HG02885 (cell line): ENCODE data around the gene TMEM59L.

Experiments
- ATAC-seq: cut with Tn5 transposase; IDR thresholded peaks from one replicate; pipeline ENCODE4 v1.9.1; 2021; ENCODE audit warnings: mild to moderate bottlenecking; ENCODE audit not compliant: unreplicated experiment, poor library complexity

Gene TMEM59L

DNA sequence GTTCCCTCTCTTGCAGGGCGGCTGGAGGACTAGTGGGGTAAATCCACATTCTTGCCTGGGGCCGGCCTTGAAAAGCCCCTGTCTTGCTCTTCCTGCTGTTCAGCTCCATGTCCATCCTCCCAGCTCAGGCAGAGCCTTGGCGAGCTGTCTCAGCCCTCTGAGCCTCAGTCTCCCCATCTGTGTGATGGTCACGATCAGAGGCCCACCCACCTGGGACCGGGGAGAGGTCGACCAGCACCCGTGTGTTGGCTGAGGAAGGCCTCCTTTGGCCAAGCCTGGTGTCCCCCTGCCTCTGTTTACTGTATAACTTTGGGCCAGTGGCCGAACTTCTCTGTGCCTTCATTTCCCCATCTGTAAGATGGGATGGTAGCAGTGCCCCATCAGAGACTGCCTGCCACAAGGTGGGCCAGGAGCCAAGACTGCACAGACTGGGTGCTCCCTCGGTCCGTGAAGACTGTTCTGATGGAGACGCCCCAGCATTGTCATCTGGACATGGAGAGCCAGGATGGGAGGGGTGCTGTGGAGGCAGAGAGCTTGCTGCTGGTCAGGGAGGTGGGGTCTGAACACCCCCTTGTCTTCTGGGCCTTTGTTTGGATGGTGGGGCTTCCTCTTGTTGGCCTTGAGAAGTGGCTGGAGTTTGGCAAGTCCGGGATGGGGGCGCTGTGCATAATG lies 42.6 kb downstream of the TMEM59L start:
- ATAC-seq, result no peak

DNA sequence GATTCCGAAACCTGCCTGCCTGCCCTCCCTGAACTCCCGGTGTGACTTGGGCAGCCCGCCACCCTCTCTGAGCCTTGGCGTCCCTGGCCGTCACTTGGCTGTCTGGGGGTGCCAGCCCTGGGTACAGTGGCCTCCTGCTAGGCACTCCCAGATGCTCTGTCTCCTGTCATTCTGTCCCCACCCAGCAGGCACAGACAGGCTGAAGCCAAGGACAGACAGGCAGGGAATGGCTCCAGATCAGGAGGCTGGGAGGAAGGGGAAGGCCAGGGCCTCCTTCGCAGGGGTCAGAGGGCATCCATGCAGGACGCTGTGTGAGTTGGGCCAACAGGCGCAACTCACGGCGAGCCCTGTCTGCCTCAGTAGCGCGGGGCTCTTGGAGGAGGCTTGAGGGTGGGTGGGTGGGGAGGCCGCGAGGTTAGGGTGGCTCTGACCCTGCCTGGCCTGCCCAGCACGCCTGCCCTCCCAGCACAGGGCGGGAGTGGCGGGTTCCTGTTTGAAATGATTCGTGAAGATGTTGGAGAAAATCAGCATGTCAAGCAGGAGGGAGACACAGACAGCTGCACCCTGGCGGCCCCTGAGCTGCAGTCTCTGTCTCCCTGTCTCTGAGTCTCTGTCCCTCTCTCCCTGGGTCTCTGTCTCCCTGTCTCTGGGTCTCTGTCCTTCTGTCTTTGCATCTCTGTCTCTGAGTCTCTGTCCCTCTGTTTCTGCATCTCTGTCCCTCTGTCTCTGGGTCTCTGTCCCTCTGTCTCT lies 43.8 kb downstream of the TMEM59L start:
- ATAC-seq, result no peak

- ATAC-seq, result no peak
Observed at GRCh38 chr19:18657590-18658365, 45.1 kb downstream of the TMEM59L start.

DNA sequence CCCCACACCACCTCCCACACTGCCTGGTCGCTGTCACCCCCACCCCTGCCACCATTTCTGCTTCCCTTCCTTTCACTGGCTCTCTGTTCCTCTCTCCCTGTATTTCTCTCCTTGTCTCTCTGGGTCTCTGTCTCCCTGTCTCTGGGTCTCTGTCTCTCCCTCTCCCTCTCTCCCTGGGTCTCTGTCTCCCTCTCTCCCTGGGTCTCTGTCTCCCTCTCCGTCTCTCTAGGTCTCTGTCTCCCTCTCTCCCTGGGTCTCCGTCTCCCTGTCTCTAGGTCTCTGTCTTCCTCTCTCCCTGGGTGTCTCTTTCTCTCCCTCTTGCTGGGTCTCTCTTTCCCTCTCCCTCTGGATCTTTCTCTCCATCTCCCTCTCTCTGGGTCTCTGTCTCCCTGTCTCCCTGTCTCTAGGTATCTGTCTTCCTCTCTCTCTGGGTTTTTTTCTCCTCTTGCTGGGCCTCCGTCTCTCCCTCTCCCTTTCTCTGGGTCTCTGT lies 45.7 kb downstream of the TMEM59L start:
- ATAC-seq, result no peak

DNA sequence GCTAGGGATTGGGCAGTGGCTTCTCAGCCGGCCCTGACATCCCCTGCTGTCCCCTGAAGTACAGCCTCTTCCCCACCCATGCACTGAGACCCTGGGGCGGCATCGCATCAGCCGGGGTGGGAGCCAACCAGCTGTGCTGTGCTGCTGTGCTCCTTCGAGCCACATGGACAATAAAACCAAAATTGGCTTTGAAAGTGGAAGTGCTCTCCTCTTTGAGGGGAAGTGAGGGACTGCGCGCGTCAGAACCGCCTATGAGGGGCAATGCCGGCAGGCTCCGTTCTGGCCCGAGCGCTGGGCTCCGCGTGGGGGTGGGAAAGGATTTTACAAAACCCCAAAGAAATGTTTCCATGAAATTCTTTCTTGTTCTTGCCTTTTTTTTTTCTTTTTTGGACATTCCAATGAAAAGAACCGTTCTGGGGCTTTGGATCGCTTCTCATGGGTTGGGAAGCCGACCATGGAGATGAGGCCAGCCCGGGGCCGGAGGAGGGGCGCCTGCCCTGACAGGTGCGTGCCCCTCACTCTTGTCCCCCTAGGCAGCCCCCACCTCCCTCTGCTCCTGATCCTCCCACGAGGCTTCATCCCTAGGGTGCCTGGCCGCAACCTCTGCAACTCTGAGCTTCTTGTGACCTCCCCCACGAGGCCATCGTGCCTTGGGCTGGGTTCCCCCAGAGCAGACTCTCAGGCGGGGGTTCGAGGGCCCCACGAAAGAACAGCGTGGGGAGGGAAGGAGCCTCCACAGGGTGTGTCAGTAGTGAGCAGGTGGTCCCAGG lies 46.8 kb downstream of the TMEM59L start:
- no peak for ATAC-seq

DNA sequence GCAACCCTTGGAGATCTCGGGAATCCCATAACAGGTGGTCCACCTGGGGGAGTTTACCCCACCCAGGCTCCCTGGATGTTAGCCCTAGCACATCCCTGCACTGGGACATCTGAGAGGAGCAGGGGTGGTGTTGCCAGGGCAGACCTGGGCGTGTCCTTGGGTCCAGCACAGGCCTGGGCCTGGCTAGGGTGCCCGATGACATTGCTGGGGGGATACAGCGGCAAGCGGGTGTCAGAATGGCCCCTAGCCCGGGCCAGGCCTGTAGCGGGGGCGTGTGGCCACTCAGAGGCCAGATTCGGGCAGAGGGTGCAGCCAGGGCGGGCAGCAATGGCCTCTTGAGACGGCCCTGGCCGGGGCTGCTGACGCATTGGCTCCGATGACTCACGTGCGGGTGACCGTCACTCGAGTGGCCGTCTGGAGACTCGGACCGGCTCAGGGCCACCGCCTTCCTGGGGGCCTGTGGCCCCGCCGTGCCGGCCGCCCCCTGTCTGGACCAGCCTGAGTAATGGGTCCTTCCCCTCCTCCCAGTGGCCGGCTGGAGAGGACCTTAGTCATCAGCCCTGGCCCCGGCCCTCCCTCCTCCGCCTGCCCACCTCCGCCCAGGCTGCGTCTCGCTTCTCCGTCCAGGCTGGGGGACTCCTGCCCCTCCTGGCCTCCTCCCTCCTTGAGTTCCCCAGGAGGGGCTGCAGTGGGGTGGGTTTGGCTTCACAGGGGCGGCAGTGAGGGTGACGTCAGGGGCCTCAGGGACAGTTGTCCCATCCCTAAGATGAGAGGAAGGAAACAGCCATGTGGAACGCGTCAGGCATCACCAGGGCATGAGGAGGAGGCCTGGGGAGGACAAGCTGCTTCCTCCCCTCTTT lies 47.6 kb downstream of the TMEM59L start:
- ATAC-seq, result no peak

- ATAC-seq, result no peak
Observed at GRCh38 chr19:18660939-18661670, 48.4 kb downstream of the TMEM59L start.

DNA sequence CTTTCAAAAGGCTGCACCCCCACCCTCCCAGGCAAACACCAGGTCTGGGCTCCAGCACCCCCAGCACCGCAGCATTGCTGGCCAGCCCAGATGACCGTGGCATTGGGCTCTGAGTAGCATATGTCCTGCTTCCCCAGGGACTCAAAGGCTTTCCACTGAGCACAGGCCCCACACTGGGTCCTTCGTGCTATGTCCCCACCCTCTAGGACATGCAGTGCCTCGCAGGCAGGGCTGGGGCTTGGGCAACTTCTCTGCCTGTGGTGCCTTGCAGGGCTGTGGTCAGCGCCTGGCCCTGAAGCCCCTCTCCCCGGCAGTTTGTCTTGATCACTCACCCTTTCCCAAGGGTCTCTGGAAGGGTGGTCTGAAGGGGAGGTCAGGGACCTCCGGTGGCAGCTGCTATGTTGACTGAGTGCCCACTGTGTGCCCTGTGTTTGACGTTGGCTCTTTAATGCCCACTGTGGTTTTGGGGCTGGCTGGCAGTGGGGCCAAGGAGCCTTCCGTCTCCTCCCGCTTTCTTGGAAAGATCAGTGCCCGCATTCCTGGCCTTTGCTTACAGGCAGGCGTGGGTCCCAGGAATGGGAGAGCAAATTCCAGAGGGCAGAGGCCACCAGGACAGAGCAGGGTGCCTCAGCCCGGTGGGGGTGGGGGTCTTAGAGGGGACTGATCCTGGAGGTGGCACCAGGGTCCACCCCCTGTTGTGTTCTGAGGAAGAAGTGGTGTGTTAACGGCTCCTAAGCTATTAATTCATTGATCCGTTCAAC lies 50.5 kb downstream of the TMEM59L start:
- no peak for ATAC-seq

DNA sequence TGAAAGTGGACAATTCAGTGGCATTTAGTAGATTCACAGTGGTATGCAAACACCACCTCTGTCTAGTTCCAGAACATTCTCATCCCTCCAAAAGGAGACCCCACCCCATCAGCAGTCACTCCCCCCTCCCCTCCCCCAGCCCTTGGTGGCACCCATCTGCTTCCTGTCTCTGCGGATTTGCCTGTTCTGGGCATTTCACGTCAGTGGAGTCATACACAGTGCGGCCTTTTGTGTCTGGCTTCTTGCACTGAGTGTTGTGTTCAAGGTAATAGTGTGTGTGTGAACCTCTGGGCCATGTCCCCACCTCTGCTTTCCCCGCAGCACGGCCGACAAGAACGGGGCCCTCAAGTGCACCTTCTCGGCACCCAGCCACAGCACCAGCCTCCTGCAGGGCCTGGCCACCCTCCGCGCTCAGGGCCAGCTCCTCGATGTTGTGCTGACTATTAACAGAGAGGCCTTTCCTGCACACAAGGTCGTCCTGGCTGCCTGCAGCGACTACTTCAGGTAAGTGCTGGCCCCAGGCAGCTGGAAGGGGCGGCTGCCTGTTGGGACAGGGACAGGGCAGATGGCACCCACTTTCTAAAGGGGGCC lies 51.4 kb downstream of the TMEM59L start:
- no peak for ATAC-seq

- no peak for ATAC-seq
Observed at GRCh38 chr19:18665771-18666202, 53.1 kb downstream of the TMEM59L start.

DNA sequence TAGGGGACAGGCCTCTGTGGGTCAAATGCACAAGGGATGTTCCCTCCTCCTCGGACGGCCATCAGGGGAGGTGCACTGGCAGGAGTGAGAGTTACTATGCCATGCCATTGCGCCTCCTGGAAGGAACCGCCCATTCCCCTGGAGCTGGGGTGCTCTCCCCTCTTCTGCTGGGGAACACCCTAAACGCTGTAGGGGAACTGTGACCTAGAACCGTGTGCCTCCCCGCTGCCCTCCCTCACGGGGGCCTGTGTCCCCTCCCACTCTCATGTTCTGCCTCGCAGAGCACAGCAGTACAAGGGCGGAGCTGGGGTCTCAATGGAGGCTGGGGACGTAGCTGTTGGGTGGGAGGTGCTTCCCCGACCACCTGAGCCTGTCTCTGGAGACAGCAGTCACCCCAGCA lies 53.6 kb downstream of the TMEM59L start:
- no peak for ATAC-seq

- ATAC-seq, result no peak
Observed at GRCh38 chr19:18666784-18667183, 54.1 kb downstream of the TMEM59L start.

GRCh38 chr19:18667531-18668251 lies 55.0 kb downstream of the TMEM59L start:
- no peak for ATAC-seq

- no peak for ATAC-seq
Observed at GRCh38 chr19:18668252-18668631, 55.6 kb downstream of the TMEM59L start.

DNA sequence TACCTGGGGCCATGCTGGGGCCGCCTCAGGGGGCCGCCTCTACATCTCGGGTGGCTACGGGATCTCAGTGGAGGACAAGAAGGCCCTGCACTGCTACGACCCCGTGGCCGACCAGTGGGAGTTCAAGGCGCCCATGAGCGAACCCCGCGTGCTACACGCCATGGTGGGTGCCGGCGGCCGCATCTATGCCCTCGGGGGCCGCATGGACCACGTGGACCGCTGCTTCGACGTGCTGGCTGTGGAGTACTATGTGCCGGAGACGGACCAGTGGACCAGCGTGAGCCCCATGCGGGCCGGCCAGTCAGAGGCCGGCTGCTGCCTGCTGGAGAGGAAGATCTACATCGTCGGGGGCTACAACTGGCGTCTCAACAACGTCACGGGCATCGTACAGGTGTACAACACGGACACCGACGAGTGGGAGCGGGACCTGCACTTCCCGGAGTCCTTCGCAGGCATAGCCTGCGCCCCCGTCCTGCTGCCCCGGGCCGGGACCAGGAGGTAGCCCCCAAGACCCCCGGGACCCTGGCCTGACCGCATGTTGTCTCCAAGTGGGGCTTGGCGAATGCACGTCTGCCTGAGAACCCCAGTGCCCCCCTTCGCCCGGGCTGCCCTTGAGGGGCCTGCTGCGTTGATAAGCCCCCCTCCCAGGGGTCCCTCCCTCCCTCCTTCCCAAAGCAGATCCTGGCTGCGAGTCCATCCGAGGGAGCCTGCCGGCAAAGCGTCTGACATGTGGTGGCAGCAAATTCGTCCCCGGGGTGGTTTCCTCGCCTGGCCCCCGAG lies 56.3 kb downstream of the TMEM59L start:
- no peak for ATAC-seq

DNA sequence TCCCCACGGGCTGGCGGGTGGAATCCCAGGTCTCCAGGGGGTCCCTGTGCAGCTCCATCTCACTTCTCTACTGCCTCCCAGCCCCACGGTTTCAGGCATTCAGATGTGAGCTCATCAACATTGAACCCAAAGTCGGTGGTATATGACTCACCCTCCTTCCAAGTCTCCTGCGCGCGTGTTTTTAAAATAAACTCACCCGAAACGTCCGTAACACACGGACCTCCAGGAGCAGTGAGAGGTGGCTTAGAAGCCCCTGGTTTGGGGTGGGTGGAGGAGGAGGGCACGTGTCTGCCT lies 56.8 kb downstream of the TMEM59L start:
- ATAC-seq, result no peak

GRCh38 chr19:18669883-18670282 lies 57.2 kb downstream of the TMEM59L start:
- ATAC-seq, result no peak
